Limb (tissue), 2 donors: Measurements from ENCODE around the gene GSTA5.
"Not testable (repeated sequence)": the region's sequence is repeated elsewhere in the genome, so short reads cannot be mapped to it uniquely, and the experiment has no call there.

Source experiments
- DNase-seq, 2 donors: peaks; one replicate each; pipeline ENCODE4 v3.0.0-alpha.2; 2016; ENCODE audit errors: extremely low spot score in 2 of 2

The GSTA5 gene

GRCh38 chr6:52840763-52841585, at the start of gene GSTA5:
TSS of gene GSTA5 (minus strand) at chr6:52840813.
- DNase-seq = no peak

- DNase-seq = no peak
Observed at GRCh38 chr6:52890018-52890417, 49.4 kb upstream of the GSTA5 start.

- DNase-seq = no peak
Observed at GRCh38 chr6:52887910-52888524, 47.4 kb upstream of the GSTA5 start.

- DNase-seq = peak; percentile 62 to 75
Observed at GRCh38 chr6:52881996-52882841, 41.6 kb upstream of the GSTA5 start.

- DNase-seq = no peak
Observed at GRCh38 chr6:52881662-52881995, 41.0 kb upstream of the GSTA5 start.

- no peak for DNase-seq
Observed at GRCh38 chr6:52877786-52878185, 37.2 kb upstream of the GSTA5 start.

GRCh38 chr6:52877168-52877567, 36.6 kb upstream of the GSTA5 start:
- no peak for DNase-seq

GRCh38 chr6:52876056-52876787, 35.6 kb upstream of the GSTA5 start:
- DNase-seq = no peak

GRCh38 chr6:52872031-52872430, 31.4 kb upstream of the GSTA5 start:
- no peak for DNase-seq

GRCh38 chr6:52871621-52872020, 31.0 kb upstream of the GSTA5 start:
- DNase-seq = no peak

GRCh38 chr6:52870335-52871091, 29.9 kb upstream of the GSTA5 start:
- DNase-seq = not testable (repeated sequence)

- DNase-seq = not testable (repeated sequence)
Observed at GRCh38 chr6:52868899-52869298, 28.3 kb upstream of the GSTA5 start.

GRCh38 chr6:52868240-52868639, 27.6 kb upstream of the GSTA5 start:
- no peak for DNase-seq

GRCh38 chr6:52861151-52861550, 20.5 kb upstream of the GSTA5 start:
- DNase-seq = not testable (repeated sequence)

- no peak for DNase-seq
Observed at GRCh38 chr6:52858416-52858815, 17.8 kb upstream of the GSTA5 start.

GRCh38 chr6:52856137-52856536, 15.5 kb upstream of the GSTA5 start:
- DNase-seq = not testable (repeated sequence)

GRCh38 chr6:52849137-52849536, 8.5 kb upstream of the GSTA5 start:
- DNase-seq = no peak

GRCh38 chr6:52846002-52846401, 5.4 kb upstream of the GSTA5 start:
- no peak for DNase-seq

- no peak for DNase-seq
Observed at GRCh38 chr6:52843605-52844004, 3.0 kb upstream of the GSTA5 start.

GRCh38 chr6:52839124-52840055, 1.2 kb downstream of the GSTA5 start:
- peak in 1 of 2 donors; percentile 48 for DNase-seq
